Neural progenitor cell (in vitro differentiated cells): ENCODE results near the gene CSTF2T. TPM values are rescaled to one million over a fixed set of nuclear protein-coding genes. Genes with fewer than 3 reads are reported as not detected.

Experiments
- DNase-seq: peaks from one replicate; pipeline ENCODE4 v3.0.0-alpha.2; 2016; ENCODE audit warnings: low spot score
- H2AFZ ChIP-seq: fragments of 200-600 bp; sonication (generic); replicated peaks from 2 replicates; pipeline ENCODE4 v1.6.1; 2016; ENCODE audit warnings: antibody characterized with exemption
- H3F3A ChIP-seq: fragments of 200-600 bp; sonication (generic); 2 replicates; pipeline ENCODE4 v1.6.1; 2016; ENCODE audit warnings: antibody characterized with exemption, low read depth
- H3K27ac ChIP-seq: fragments of 200-600 bp; sonication (generic); 2 replicates; pipeline ENCODE4 v1.5.1; 2016; ENCODE audit warnings: mild to moderate bottlenecking
- H3K27me3 ChIP-seq: fragments of 200-600 bp; sonication (generic); 2 replicates; pipeline ENCODE4 v1.6.1; 2016; ENCODE audit warnings: mild to moderate bottlenecking, moderate library complexity
- H3K36me3 ChIP-seq: fragments of 200-600 bp; sonication (generic); 2 replicates; pipeline ENCODE4 v1.5.1; 2016
- H3K4me1 ChIP-seq: fragments of 200-600 bp; sonication (generic); 2 replicates; pipeline ENCODE4 v1.6.1; 2016; ENCODE audit warnings: mixed run types
- H3K4me2 ChIP-seq: fragments of 200-600 bp; sonication (generic); 2 replicates; pipeline ENCODE4 v1.6.1; 2016
- H3K4me3 ChIP-seq: fragments of 200-600 bp; sonication (generic); 2 replicates; pipeline ENCODE4 v1.5.1; 2016
- H3K79me2 ChIP-seq: fragments of 200-600 bp; sonication (generic); 2 replicates; pipeline ENCODE4 v1.6.1; 2016; ENCODE audit warnings: low read depth
- H3K9ac ChIP-seq: fragments of 200-600 bp; sonication (generic); 2 replicates; pipeline ENCODE4 v1.6.1; 2016
- H3K9me3 ChIP-seq: fragments of 200-600 bp; sonication (generic); 2 replicates; pipeline ENCODE4 v1.5.1; 2016; ENCODE audit warnings: low read depth
- H4K20me1 ChIP-seq: fragments of 200-600 bp; sonication (generic); 2 replicates; pipeline ENCODE4 v1.6.1; 2016; ENCODE audit warnings: low read depth
- H3K27ac Mint-ChIP-seq: 3 replicates; pipeline ENCODE4 v1.8.0; 2021; ENCODE audit warnings: mixed read lengths
- H3K27me3 Mint-ChIP-seq: 2 replicates; pipeline ENCODE4 v1.8.0; 2022; ENCODE audit warnings: low read depth, mild to moderate bottlenecking, inconsistent platforms, moderate library complexity, mixed read lengths; ENCODE audit not compliant: insufficient read depth
- H3K36me3 Mint-ChIP-seq: 3 replicates; pipeline ENCODE4 v1.8.0; 2021; ENCODE audit warnings: mixed read lengths
- H3K4me1 Mint-ChIP-seq: 3 replicates; pipeline ENCODE4 v1.8.0; 2021; ENCODE audit warnings: mixed read lengths
- H3K4me3 Mint-ChIP-seq: 3 replicates; pipeline ENCODE4 v1.8.0; 2021; ENCODE audit warnings: mild to moderate bottlenecking, moderate library complexity, mixed read lengths
- H3K9me3 Mint-ChIP-seq: 3 replicates; pipeline ENCODE4 v1.8.0; 2020; ENCODE audit warnings: mixed read lengths
- EZH2 ChIP-seq: fragments of 200-600 bp; sonication (generic); IDR thresholded peaks from 2 replicates; pipeline ENCODE4 v1.6.1; 2017; ENCODE audit warnings: antibody characterized with exemption, mild to moderate bottlenecking, moderate library complexity
- EZH2phosphoT487 ChIP-seq: fragments of 200-600 bp; sonication (generic); IDR thresholded peaks from 2 replicates; pipeline ENCODE4 v1.6.1; 2017; ENCODE audit warnings: antibody characterized with exemption
- total RNA-seq: library from RNA; depleted of rRNA; stranded (reverse); fragments of >200 nt; gene quantifications from 2 replicates; pipeline ENCODE4 v1.2.3, GENCODE V29; 2015; ENCODE audit warnings: low replicate concordance
- TF ChIP-seq, protein P1 (sequence below): fragments of 200-600 bp; sonication (generic); IDR thresholded peaks from 2 replicates; pipeline ENCODE4 v1.5.1; 2017; ENCODE audit warnings: antibody characterized with exemption, mild to moderate bottlenecking

Gene CSTF2T
- total RNA-seq, 1 donor from 2014 or later, result 53.7 TPM

GRCh38 chr10:51668336-51668689 is 31.1 kb downstream of the CSTF2T start:
- Histone ChIP-seq H3K9ac (no peak overlapping the region), H3K4me3 (no peak overlapping the region), H3K9me3 (peaks cover 6% of the 10 kb centered on the region), H3K4me2 (no peak overlapping the region), H3K27ac (no peak overlapping the region), H3K4me1 (peaks cover 7% of the 10 kb centered on the region), H4K20me1 (no peaks in the 10 kb centered on the region), H3K79me2 (no peaks in the 10 kb centered on the region), H3K36me3 (no peaks in the 10 kb centered on the region), H3F3A (peaks cover 4% of the 10 kb centered on the region), H3K27me3 (no peaks in the 10 kb centered on the region), H2AFZ (no peak overlapping the region)
- no peak for DNase-seq
- Mint-ChIP-seq H3K9me3 (peaks cover 6% of the 10 kb centered on the region), H3K27ac (no peak overlapping the region), H3K27me3 (no peaks in the 10 kb centered on the region), H3K4me1 (no peaks in the 10 kb centered on the region), H3K36me3 (no peaks in the 10 kb centered on the region), H3K4me3 (no peak overlapping the region)
- TF ChIP-seq EZH2phosphoT487, result no peak
- TF ChIP-seq, protein P1, sequence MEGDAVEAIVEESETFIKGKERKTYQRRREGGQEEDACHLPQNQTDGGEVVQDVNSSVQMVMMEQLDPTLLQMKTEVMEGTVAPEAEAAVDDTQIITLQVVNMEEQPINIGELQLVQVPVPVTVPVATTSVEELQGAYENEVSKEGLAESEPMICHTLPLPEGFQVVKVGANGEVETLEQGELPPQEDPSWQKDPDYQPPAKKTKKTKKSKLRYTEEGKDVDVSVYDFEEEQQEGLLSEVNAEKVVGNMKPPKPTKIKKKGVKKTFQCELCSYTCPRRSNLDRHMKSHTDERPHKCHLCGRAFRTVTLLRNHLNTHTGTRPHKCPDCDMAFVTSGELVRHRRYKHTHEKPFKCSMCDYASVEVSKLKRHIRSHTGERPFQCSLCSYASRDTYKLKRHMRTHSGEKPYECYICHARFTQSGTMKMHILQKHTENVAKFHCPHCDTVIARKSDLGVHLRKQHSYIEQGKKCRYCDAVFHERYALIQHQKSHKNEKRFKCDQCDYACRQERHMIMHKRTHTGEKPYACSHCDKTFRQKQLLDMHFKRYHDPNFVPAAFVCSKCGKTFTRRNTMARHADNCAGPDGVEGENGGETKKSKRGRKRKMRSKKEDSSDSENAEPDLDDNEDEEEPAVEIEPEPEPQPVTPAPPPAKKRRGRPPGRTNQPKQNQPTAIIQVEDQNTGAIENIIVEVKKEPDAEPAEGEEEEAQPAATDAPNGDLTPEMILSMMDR, result no peak
- TF ChIP-seq EZH2, result no peak

DNA sequence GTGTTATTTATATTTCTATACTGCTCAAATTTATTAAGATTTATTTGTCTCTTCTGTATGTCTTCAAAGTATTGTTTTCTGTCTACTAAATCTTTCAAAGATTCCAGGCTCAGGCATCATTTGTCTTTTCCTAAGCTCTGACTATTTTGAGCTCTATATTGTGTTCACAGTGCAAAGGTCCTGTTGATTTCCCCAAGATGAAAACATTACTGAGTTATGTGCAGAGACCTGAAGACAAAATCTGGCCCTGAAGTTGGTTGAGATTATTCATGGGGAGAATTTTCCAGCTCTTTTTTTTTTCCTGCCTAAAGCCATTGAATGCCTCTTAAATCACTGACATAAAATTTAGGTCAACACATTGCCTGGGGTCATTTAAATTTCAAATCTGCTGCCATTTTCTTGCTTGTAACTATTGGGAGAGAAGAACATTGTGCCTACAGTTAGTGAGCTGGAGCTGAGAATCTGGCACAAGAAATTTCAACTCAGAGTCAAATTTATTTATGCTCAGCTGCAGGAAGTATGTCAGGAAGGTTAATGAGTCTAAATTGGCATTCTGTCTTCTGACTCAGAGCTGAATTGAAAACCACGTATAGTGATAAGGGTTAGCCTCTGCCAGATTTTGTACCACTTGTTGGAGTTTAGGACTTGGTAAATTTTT is 31.6 kb downstream of the CSTF2T start:
- Histone ChIP-seq H3K4me2 (no peak overlapping the region), H3F3A (peaks cover 4% of the 10 kb centered on the region), H3K79me2 (no peaks in the 10 kb centered on the region), H3K27me3 (no peaks in the 10 kb centered on the region), H3K36me3 (no peaks in the 10 kb centered on the region), H3K4me3 (no peak overlapping the region), H3K9ac (no peak overlapping the region), H3K27ac (no peak overlapping the region), H2AFZ (no peak overlapping the region), H3K9me3 (peaks cover 6% of the 10 kb centered on the region), H4K20me1 (no peaks in the 10 kb centered on the region), H3K4me1 (peaks cover 7% of the 10 kb centered on the region)
- Mint-ChIP-seq H3K27me3 (no peaks in the 10 kb centered on the region), H3K9me3 (peaks cover 6% of the 10 kb centered on the region), H3K4me3 (no peak overlapping the region), H3K36me3 (no peaks in the 10 kb centered on the region), H3K27ac (no peak overlapping the region), H3K4me1 (no peaks in the 10 kb centered on the region)
- no peak for TF ChIP-seq EZH2phosphoT487
- no peak for TF ChIP-seq EZH2
- TF ChIP-seq, protein P1, result no peak
- no peak for DNase-seq

DNA sequence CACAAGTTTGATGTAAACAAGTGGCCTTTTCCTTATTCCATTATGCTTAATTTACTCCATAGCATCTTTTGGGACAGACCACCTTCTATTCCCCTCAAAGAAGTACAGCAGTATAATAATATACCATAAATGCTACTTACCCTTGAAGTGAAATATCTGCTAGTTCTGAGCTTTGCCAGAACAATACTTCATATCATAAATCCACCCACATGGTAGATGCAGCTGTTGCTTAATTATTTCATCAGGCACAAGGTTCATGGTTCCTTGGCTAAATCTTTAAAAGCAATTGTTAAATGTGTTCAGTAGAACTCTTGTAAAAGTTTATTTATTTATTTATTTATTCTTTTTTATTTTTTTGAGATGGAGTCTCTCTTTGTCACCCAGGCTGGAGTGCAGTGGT is 32.9 kb downstream of the CSTF2T start:
- Histone ChIP-seq H3K79me2 (no peaks in the 10 kb centered on the region), H3K4me1 (peaks cover 7% of the 10 kb centered on the region), H3K27me3 (no peaks in the 10 kb centered on the region), H3K9me3 (no peaks in the 10 kb centered on the region), H3K4me2 (no peak overlapping the region), H3K4me3 (no peak overlapping the region), H2AFZ (no peak overlapping the region), H3F3A (peaks cover 4% of the 10 kb centered on the region), H3K9ac (no peak overlapping the region), H4K20me1 (no peaks in the 10 kb centered on the region), H3K36me3 (no peaks in the 10 kb centered on the region), H3K27ac (no peak overlapping the region)
- Mint-ChIP-seq H3K27me3 (no peaks in the 10 kb centered on the region), H3K9me3 (no peaks in the 10 kb centered on the region), H3K27ac (no peak overlapping the region), H3K4me1 (no peaks in the 10 kb centered on the region), H3K36me3 (no peaks in the 10 kb centered on the region), H3K4me3 (no peak overlapping the region)
- TF ChIP-seq, protein P1, result no peak
- TF ChIP-seq EZH2 (no peak), EZH2phosphoT487 (no peak)
- no peak for DNase-seq
